HEK293 (cell line): ENCODE results near the gene RELT.

ENCODE experiments used
- CTCF ChIP-seq: fragments of 450-650 bp; formaldehyde crosslinking; IDR thresholded peaks from 2 replicates; pipeline ENCODE4 v1.5.1; 2016; ENCODE audit warnings: missing biosample characterization, missing genetic modification characterization
- HOXA7 ChIP-seq: sonication (generic); formaldehyde crosslinking; IDR thresholded peaks from 2 replicates; pipeline ENCODE4 v1.8.1; 2022; ENCODE audit warnings: missing genetic modification reagents, borderline replicate concordance
- PATZ1 ChIP-seq: fragments of 450-650 bp; formaldehyde crosslinking; IDR thresholded peaks from 2 replicates; pipeline ENCODE4 v1.5.1; 2016; ENCODE audit warnings: missing biosample characterization, missing genetic modification characterization
- SCRT2 ChIP-seq: fragments of 450-650 bp; formaldehyde crosslinking; IDR thresholded peaks from 2 replicates; pipeline ENCODE4 v1.5.1; 2016; ENCODE audit warnings: missing biosample characterization, missing genetic modification characterization
- ZBTB21 ChIP-seq: fragments of 450-650 bp; formaldehyde crosslinking; IDR thresholded peaks from 2 replicates; pipeline ENCODE4 v1.5.1; 2017; ENCODE audit warnings: missing biosample characterization, missing genetic modification characterization
- ZEB2 ChIP-seq: fragments of 450-650 bp; formaldehyde crosslinking; IDR thresholded peaks from 2 replicates; pipeline ENCODE4 v1.5.1; 2016; ENCODE audit warnings: missing biosample characterization, missing genetic modification characterization
- ZNF121 ChIP-seq: fragments of 450-650 bp; formaldehyde crosslinking; IDR thresholded peaks from 2 replicates; pipeline ENCODE4 v1.5.1; 2016; ENCODE audit warnings: missing biosample characterization, missing genetic modification characterization
- ZNF174 ChIP-seq: fragments of 450-650 bp; formaldehyde crosslinking; IDR thresholded peaks from 2 replicates; pipeline ENCODE4 v1.5.0; 2017; ENCODE audit warnings: missing biosample characterization, mild to moderate bottlenecking, missing genetic modification characterization
- ZNF24 ChIP-seq: fragments of 450-650 bp; formaldehyde crosslinking; IDR thresholded peaks from 2 replicates; pipeline ENCODE4 v1.5.1; 2016; ENCODE audit warnings: missing biosample characterization, missing genetic modification characterization
- ZNF248 ChIP-seq: fragments of 450-650 bp; formaldehyde crosslinking; IDR thresholded peaks from 2 replicates; pipeline ENCODE4 v1.5.1; 2017; ENCODE audit warnings: missing biosample characterization, missing genetic modification characterization
- ZNF423 ChIP-seq: fragments of 450-650 bp; formaldehyde crosslinking; IDR thresholded peaks from 2 replicates; pipeline ENCODE4 v1.5.1; 2016; ENCODE audit warnings: missing biosample characterization, missing genetic modification characterization
- ZNF449 ChIP-seq: fragments of 450-650 bp; formaldehyde crosslinking; IDR thresholded peaks from 2 replicates; pipeline ENCODE4 v1.5.1; 2017; ENCODE audit warnings: missing biosample characterization, mild to moderate bottlenecking, missing genetic modification characterization, moderate library complexity
- ZNF510 ChIP-seq: fragments of 450-650 bp; formaldehyde crosslinking; IDR thresholded peaks from 2 replicates; pipeline ENCODE4 v1.5.1; 2018; ENCODE audit warnings: mild to moderate bottlenecking, missing genetic modification characterization, missing biosample characterization; ENCODE audit not compliant: insufficient replicate concordance
- TF ChIP-seq, protein P1 (sequence below): fragments of 450-650 bp; formaldehyde crosslinking; IDR thresholded peaks from 2 replicates; pipeline ENCODE4 v1.5.1; 2017; ENCODE audit warnings: missing biosample characterization, missing genetic modification characterization

DNA sequence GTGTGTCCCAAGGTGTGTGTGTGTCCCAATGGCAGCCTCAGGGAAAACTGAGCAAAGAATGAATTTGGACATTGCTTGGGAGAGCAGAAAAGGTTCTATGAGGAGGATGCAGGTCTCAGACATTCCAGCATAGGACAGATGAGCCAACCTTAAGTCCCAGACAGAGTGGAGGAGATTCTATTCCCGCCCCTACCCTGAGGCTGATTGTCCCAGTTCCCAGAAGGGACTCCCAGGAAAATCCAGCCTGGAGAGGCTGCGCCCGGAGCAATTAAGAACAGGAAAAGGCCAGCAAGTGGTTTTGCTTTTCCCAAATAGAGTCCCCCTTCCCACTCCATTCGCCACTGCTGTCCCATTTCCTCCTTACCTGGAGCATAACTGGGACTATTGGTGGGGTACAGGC lies 54.1 kb downstream of the RELT start:
- no peak for TF ChIP-seq ZBTB21 (tag by site-specific recombination)
- TF ChIP-seq ZNF248 (tag by site-specific recombination) = no peak
- TF ChIP-seq, protein P1, sequence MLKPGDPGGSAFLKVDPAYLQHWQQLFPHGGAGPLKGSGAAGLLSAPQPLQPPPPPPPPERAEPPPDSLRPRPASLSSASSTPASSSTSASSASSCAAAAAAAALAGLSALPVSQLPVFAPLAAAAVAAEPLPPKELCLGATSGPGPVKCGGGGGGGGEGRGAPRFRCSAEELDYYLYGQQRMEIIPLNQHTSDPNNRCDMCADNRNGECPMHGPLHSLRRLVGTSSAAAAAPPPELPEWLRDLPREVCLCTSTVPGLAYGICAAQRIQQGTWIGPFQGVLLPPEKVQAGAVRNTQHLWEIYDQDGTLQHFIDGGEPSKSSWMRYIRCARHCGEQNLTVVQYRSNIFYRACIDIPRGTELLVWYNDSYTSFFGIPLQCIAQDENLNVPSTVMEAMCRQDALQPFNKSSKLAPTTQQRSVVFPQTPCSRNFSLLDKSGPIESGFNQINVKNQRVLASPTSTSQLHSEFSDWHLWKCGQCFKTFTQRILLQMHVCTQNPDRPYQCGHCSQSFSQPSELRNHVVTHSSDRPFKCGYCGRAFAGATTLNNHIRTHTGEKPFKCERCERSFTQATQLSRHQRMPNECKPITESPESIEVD (tag by site-specific recombination) = no peak
- TF ChIP-seq HOXA7 = no peak
- TF ChIP-seq ZNF121 = no peak
- TF ChIP-seq CTCF (tag by site-specific recombination) = no peak
- no peak for TF ChIP-seq ZNF24
- no peak for TF ChIP-seq PATZ1
- no peak for TF ChIP-seq SCRT2 (tag by site-specific recombination)
- no peak for TF ChIP-seq ZNF510 (tag by site-specific recombination)
- no peak for TF ChIP-seq ZEB2 (tag by site-specific recombination)
- TF ChIP-seq ZNF449 (tag by site-specific recombination) = no peak
- no peak for TF ChIP-seq ZNF423 (tag by site-specific recombination)
- TF ChIP-seq ZNF174 (tag by site-specific recombination) = no peak
